Psoas muscle (tissue), 8 donors: ENCODE data around the gene PRDM9. TPM values are rescaled to one million over a fixed set of nuclear protein-coding genes. Genes with fewer than 3 reads are reported as not detected.

Experiments used
- ATAC-seq, 4 donors: fragments of 200-7000 bp; cut with Tn5 transposase; one replicate each; pipeline ENCODE4 v1.9.1; 2020; ENCODE audit warnings: moderate library complexity in 3 of 4, mild to moderate bottlenecking in 2 of 4
- DNase-seq, 2 donors: peaks; one replicate each; pipeline ENCODE4 v3.0.0-alpha.2; 2020
- H3K27ac ChIP-seq: fragments of 200-600 bp; one replicate; pipeline ENCODE4 v1.8.0; 2022
- H3K27me3 ChIP-seq, 3 donors: fragments of 200-600 bp in 1 of 3; one replicate each; pipeline versions ENCODE4 v1.6.1 to v1.8.0; 2013 to 2022; ENCODE audit warnings: low read length in 2 of 3, mild to moderate bottlenecking in 2 of 3, moderate library complexity in 1 of 3; ENCODE audit not compliant: insufficient read depth in 3 of 3
- H3K36me3 ChIP-seq, 2 donors: fragments of 200-600 bp in 1 of 2; one replicate each; pipeline versions ENCODE4 v1.6.1 to v1.8.0; 2013 to 2022; ENCODE audit warnings: low read depth in 1 of 2, mild to moderate bottlenecking in 1 of 2, moderate library complexity in 1 of 2; ENCODE audit not compliant: insufficient read depth in 1 of 2
- H3K4me1 ChIP-seq: fragments of 200-600 bp; one replicate; pipeline ENCODE4 v1.8.0; 2022
- H3K4me3 ChIP-seq: fragments of 200-600 bp; one replicate; pipeline ENCODE4 v1.8.0; 2022; ENCODE audit warnings: mild to moderate bottlenecking
- H3K9me3 ChIP-seq: fragments of 200-600 bp; one replicate; pipeline ENCODE4 v1.8.0; 2022
- CTCF ChIP-seq: fragments of 200-600 bp; IDR thresholded peaks from one replicate; pipeline ENCODE4 v1.8.0; 2022; ENCODE audit warnings: antibody characterized with exemption
- WGBS, 3 donors: extraction: QIAGEN DNeasy Blood & Tissue Kit; methylation state at CpG; one replicate each; pipeline versions ENCODE4 v1.1.6 to v1.1.7; 2013; 5-methylcytosine and 5-hydroxymethylcytosine counted together
- intact Hi-C, 2 donors: fragments of 100-400 bp; cut with DNase I; formaldehyde crosslinking; loops; one replicate each; pipeline versions ENCODE4 v1.11.0 to v1.14.2; 2022
- polyA plus RNA-seq, 3 donors: library from polyadenylated mRNA; stranded (reverse); fragments of 200-250 nt; gene quantifications; one replicate each; pipeline ENCODE4 v1.2.3, GENCODE V29; 2013
- total RNA-seq, 4 donors: library from RNA; stranded (reverse); fragmentation: NEBNext Ultra II Directional in 2 of 4; extraction: Animal tissue kit (Norgen Biotek cat#: 25700) in 2 of 4; gene quantifications; one replicate each; pipeline versions ENCODE4 v1.2.1 to v1.2.4, GENCODE V29; 2021 to 2023
- donor health status: healthy with polysubstance abuse.
- donor health status: DM: no; HTN: no; CAD: no; lungs with moderate emphysema.
- donor health status: Bipolar disorder and iron deficiency.
- donor health status: healthy.
- donor health status: DM: yes; HTN: yes; CAD: no.
- donor health status: DM: no; HTN: no; CAD: no.
- donor health status: DM: no; HTN: no; CAD: no.
- donor health status: DM: yes; HTN: yes; CAD: no.

PRDM9 gene
- total and polyA plus RNA-seq, 7 donors: not detected

- no peak for DNase-seq
- no peak for TF ChIP-seq CTCF
- no peak overlapping the region for H3K27ac ChIP-seq
Measured at GRCh38 chr5:23530571-23530970, 23.2 kb downstream of the PRDM9 start.

GRCh38 chr5:23571059-23571458, 63.6 kb downstream of the PRDM9 start:
- WGBS, 3 donors: 88 to 89% (median 89%) methylated on average over 4 of the region's 4 CpGs
- H3K36me3 ChIP-seq: no peaks in the 10 kb centered on the region
- H3K27ac ChIP-seq: no peak overlapping the region
- DNase-seq (no peak), ATAC-seq (no peak)
- no peaks in the 10 kb centered on the region for H3K9me3 ChIP-seq
- no peak for TF ChIP-seq CTCF
- intact Hi-C loops: no loop called here
- H3K4me1 ChIP-seq: no peaks in the 10 kb centered on the region
- H3K27me3 ChIP-seq: no peaks in the 10 kb centered on the region
- H3K4me3 ChIP-seq: no peak overlapping the region

More at GRCh38 chr5:23530571-23530970, 23.2 kb downstream of the PRDM9 start:
- Histone ChIP-seq H3K4me3 (no peak overlapping the region), H3K9me3 (no peaks in the 10 kb centered on the region), H3K4me1 (no peaks in the 10 kb centered on the region), H3K27me3 (no peaks in the 10 kb centered on the region), H3K36me3 (no peaks in the 10 kb centered on the region)
- intact Hi-C loops: no loop called here
- ATAC-seq: no peak
